Measurements from ENCODE around the gene RAB40B.
"Not testable (repeated sequence)": the region's sequence is repeated elsewhere in the genome, so short reads cannot be mapped to it uniquely, and the experiment has no call there.

RAB40B gene

GRCh38 chr17:82655523-82655922 lies 43.0 kb downstream of the RAB40B start:
- H3K27ac ChIP-seq (ENCODE audit: low read length), result no peak overlapping the region

GRCh38 chr17:82655038-82655479 lies 43.4 kb downstream of the RAB40B start:
- Histone ChIP-seq H3K9me2 (replicated peaks; ENCODE audit: insufficient read depth, low read length) (no peaks in the 10 kb centered on the region), H3K36me3 (replicated peaks; ENCODE audit: insufficient read depth, low read length) (no peaks in the 10 kb centered on the region), H4K20me1 (ENCODE audit: insufficient read depth, low read length) (no peaks in the 10 kb centered on the region), H3K4me3 (ENCODE audit: low read length) (no peak overlapping the region), H3K27ac (ENCODE audit: low read length) (no peak overlapping the region), H3K4me2 (ENCODE audit: low read depth, low read length) (no peak overlapping the region), H3K9ac (ENCODE audit: low read length) (no peak overlapping the region), H3K79me2 (ENCODE audit: low read length) (no peaks in the 10 kb centered on the region), H3K9me3 (replicated peaks; ENCODE audit: insufficient read depth, low read length) (no peaks in the 10 kb centered on the region), H2AFZ (ENCODE audit: low read length) (no peak overlapping the region), H3F3A (ENCODE audit: insufficient read depth, low read length) (no peaks in the 10 kb centered on the region), H3K4me1 (ENCODE audit: low read length) (no peaks in the 10 kb centered on the region), H3K27me3 (replicated peaks; ENCODE audit: insufficient read depth, low read length) (no peaks in the 10 kb centered on the region)
- DNase-seq, result no peak
- no peak for TF ChIP-seq EZH2 (optimal IDR thresholded peaks at IDR 0.05; ENCODE audit: low read depth, low read length)
- TF ChIP-seq, protein P1, sequence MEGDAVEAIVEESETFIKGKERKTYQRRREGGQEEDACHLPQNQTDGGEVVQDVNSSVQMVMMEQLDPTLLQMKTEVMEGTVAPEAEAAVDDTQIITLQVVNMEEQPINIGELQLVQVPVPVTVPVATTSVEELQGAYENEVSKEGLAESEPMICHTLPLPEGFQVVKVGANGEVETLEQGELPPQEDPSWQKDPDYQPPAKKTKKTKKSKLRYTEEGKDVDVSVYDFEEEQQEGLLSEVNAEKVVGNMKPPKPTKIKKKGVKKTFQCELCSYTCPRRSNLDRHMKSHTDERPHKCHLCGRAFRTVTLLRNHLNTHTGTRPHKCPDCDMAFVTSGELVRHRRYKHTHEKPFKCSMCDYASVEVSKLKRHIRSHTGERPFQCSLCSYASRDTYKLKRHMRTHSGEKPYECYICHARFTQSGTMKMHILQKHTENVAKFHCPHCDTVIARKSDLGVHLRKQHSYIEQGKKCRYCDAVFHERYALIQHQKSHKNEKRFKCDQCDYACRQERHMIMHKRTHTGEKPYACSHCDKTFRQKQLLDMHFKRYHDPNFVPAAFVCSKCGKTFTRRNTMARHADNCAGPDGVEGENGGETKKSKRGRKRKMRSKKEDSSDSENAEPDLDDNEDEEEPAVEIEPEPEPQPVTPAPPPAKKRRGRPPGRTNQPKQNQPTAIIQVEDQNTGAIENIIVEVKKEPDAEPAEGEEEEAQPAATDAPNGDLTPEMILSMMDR (IDR thresholded peaks at IDR 0.05; ENCODE audit: low read length), result no peak
- no peak for TF ChIP-seq EZH2phosphoT487 (IDR thresholded peaks at IDR 0.05; ENCODE audit: low read length)

More at GRCh38 chr17:82655523-82655922, 43.0 kb downstream of the RAB40B start:
- no peaks in the 10 kb centered on the region for H3K79me2 ChIP-seq (ENCODE audit: low read length)
- H3K9ac ChIP-seq (ENCODE audit: low read length), result no peak overlapping the region
- H3K9me3 ChIP-seq (replicated peaks; ENCODE audit: insufficient read depth, low read length), result no peaks in the 10 kb centered on the region
- H3K36me3 ChIP-seq (replicated peaks; ENCODE audit: insufficient read depth, low read length), result no peaks in the 10 kb centered on the region
- H2AFZ ChIP-seq (ENCODE audit: low read length), result no peak overlapping the region
- no peaks in the 10 kb centered on the region for H3K27me3 ChIP-seq (replicated peaks; ENCODE audit: insufficient read depth, low read length)
- H3K4me3 ChIP-seq (ENCODE audit: low read length), result no peak overlapping the region
- no peak overlapping the region for H3K4me2 ChIP-seq (ENCODE audit: low read depth, low read length)
- TF ChIP-seq, protein P1 (IDR thresholded peaks at IDR 0.05; ENCODE audit: low read length), result no peak
- TF ChIP-seq EZH2 (optimal IDR thresholded peaks at IDR 0.05; ENCODE audit: low read depth, low read length), result no peak
- no peak for TF ChIP-seq EZH2phosphoT487 (IDR thresholded peaks at IDR 0.05; ENCODE audit: low read length)
- H3K9me2 ChIP-seq (replicated peaks; ENCODE audit: insufficient read depth, low read length), result no peaks in the 10 kb centered on the region
- no peaks in the 10 kb centered on the region for H3K4me1 ChIP-seq (ENCODE audit: low read length)
- no peaks in the 10 kb centered on the region for H4K20me1 ChIP-seq (ENCODE audit: insufficient read depth, low read length)
- H3F3A ChIP-seq (ENCODE audit: insufficient read depth, low read length), result no peaks in the 10 kb centered on the region
- DNase-seq, result no peak

- not testable (repeated sequence) for H4K20me1 ChIP-seq (ENCODE audit: insufficient read depth, low read length); H3K9me2 ChIP-seq (replicated peaks; ENCODE audit: insufficient read depth, low read length); H3K27me3 ChIP-seq (replicated peaks; ENCODE audit: insufficient read depth, low read length); H3F3A ChIP-seq (ENCODE audit: insufficient read depth, low read length); H2AFZ ChIP-seq (ENCODE audit: low read length); H3K9ac ChIP-seq (ENCODE audit: low read length); H3K4me1 ChIP-seq (ENCODE audit: low read length); H3K9me3 ChIP-seq (replicated peaks; ENCODE audit: insufficient read depth, low read length); DNase-seq; H3K79me2 ChIP-seq (ENCODE audit: low read length); H3K4me2 ChIP-seq (ENCODE audit: low read depth, low read length); H3K36me3 ChIP-seq (replicated peaks; ENCODE audit: insufficient read depth, low read length); H3K4me3 ChIP-seq (ENCODE audit: low read length); H3K27ac ChIP-seq (ENCODE audit: low read length)
These were observed 43.9 kb downstream of the RAB40B start for GRCh38 chr17:82654611-82655010.

- DNase-seq, result no peak
- H3K9me3 ChIP-seq (replicated peaks; ENCODE audit: insufficient read depth, low read length), result no peaks in the 10 kb centered on the region
- H3K27me3 ChIP-seq (replicated peaks; ENCODE audit: insufficient read depth, low read length), result no peaks in the 10 kb centered on the region
- H3K4me2 ChIP-seq (ENCODE audit: low read depth, low read length), result no peak overlapping the region
- no peak overlapping the region for H3K4me3 ChIP-seq (ENCODE audit: low read length)
- no peaks in the 10 kb centered on the region for H4K20me1 ChIP-seq (ENCODE audit: insufficient read depth, low read length)
- no peak for TF ChIP-seq EZH2phosphoT487 (IDR thresholded peaks at IDR 0.05; ENCODE audit: low read length)
- TF ChIP-seq, protein P1 (IDR thresholded peaks at IDR 0.05; ENCODE audit: low read length), result no peak
- TF ChIP-seq EZH2 (optimal IDR thresholded peaks at IDR 0.05; ENCODE audit: low read depth, low read length), result no peak
- H3K36me3 ChIP-seq (replicated peaks; ENCODE audit: insufficient read depth, low read length), result no peaks in the 10 kb centered on the region
- H3K4me1 ChIP-seq (ENCODE audit: low read length), result no peaks in the 10 kb centered on the region
- H3K27ac ChIP-seq (ENCODE audit: low read length), result no peak overlapping the region
- no peaks in the 10 kb centered on the region for H3F3A ChIP-seq (ENCODE audit: insufficient read depth, low read length)
- H3K9me2 ChIP-seq (replicated peaks; ENCODE audit: insufficient read depth, low read length), result no peaks in the 10 kb centered on the region
- no peak overlapping the region for H3K9ac ChIP-seq (ENCODE audit: low read length)
- H2AFZ ChIP-seq (ENCODE audit: low read length), result no peak overlapping the region
- no peaks in the 10 kb centered on the region for H3K79me2 ChIP-seq (ENCODE audit: low read length)
These were observed 44.6 kb downstream of the RAB40B start for GRCh38 chr17:82653651-82654528.
